HepG2 (cell line): ENCODE results near the gene CYCS. TPM values are rescaled to one million over a fixed set of nuclear protein-coding genes. Genes with fewer than 3 reads are reported as not detected.

Source experiments
- ARNT2 ChIP-seq: sonication (generic); formaldehyde crosslinking; IDR thresholded peaks from 2 replicates; pipeline ENCODE4 v1.8.0; 2022; ENCODE audit warnings: mild to moderate bottlenecking, low read depth, missing genetic modification reagents, moderate library complexity
- IRX3 ChIP-seq: sonication (generic); formaldehyde crosslinking; IDR thresholded peaks from 2 replicates; pipeline ENCODE4 v1.8.1; 2023; ENCODE audit warnings: mild to moderate bottlenecking, low read depth, missing genetic modification reagents, borderline replicate concordance
- MATR3 ChIP-seq: sonication (generic); formaldehyde crosslinking; IDR thresholded peaks from 2 replicates; pipeline ENCODE4 v1.4.0; 2020; ENCODE audit warnings: missing genetic modification reagents
- NCOA2 ChIP-seq: sonication (generic); formaldehyde crosslinking; IDR thresholded peaks from 2 replicates; pipeline ENCODE4 v1.8.0; 2022; ENCODE audit warnings: inconsistent platforms
- PLRG1 ChIP-seq: fragments of 450-650 bp; conservative IDR thresholded peaks from 2 replicates; pipeline ENCODE4 v1.6.1; 2016
- REPIN1 ChIP-seq: sonication (generic); formaldehyde crosslinking; IDR thresholded peaks from 2 replicates; pipeline ENCODE4 v1.8.0; 2022; ENCODE audit warnings: missing genetic modification reagents, low read depth, mild to moderate bottlenecking, borderline replicate concordance
- TAF1 ChIP-seq: sonication (generic); formaldehyde crosslinking; IDR thresholded peaks from 2 replicates; pipeline ENCODE4 v1.4.0; 2020; ENCODE audit warnings: missing genetic modification reagents
- TOE1 ChIP-seq: sonication (generic); formaldehyde crosslinking; IDR thresholded peaks from 2 replicates; pipeline ENCODE4 v1.4.0; 2020; ENCODE audit warnings: mild to moderate bottlenecking, missing genetic modification reagents
- ZBTB7B ChIP-seq: sonication (generic); formaldehyde crosslinking; IDR thresholded peaks from 2 replicates; pipeline ENCODE4 v1.4.0; 2020; ENCODE audit warnings: missing genetic modification reagents
- ZFP36L1 ChIP-seq: sonication (generic); formaldehyde crosslinking; IDR thresholded peaks from 2 replicates; pipeline ENCODE4 v1.8.0; 2022; ENCODE audit warnings: mild to moderate bottlenecking, missing genetic modification reagents, moderate library complexity
- ZMYM4 ChIP-seq: sonication (generic); formaldehyde crosslinking; IDR thresholded peaks from 2 replicates; pipeline ENCODE4 v1.8.1; 2023; ENCODE audit warnings: mild to moderate bottlenecking, missing genetic modification reagents
- ZNF441 ChIP-seq: sonication (generic); formaldehyde crosslinking; IDR thresholded peaks from 2 replicates; pipeline ENCODE4 v1.7.0; 2021; ENCODE audit warnings: missing genetic modification reagents, borderline replicate concordance
- ZNF501 ChIP-seq: sonication (generic); formaldehyde crosslinking; IDR thresholded peaks from 2 replicates; pipeline ENCODE4 v1.5.1; 2020; ENCODE audit warnings: mild to moderate bottlenecking, moderate library complexity, missing genetic modification reagents
- ZNF572 ChIP-seq: sonication (generic); formaldehyde crosslinking; IDR thresholded peaks from 2 replicates; pipeline ENCODE4 v1.5.1; 2020; ENCODE audit warnings: mild to moderate bottlenecking, missing genetic modification reagents
- ZZZ3 ChIP-seq: sonication (generic); formaldehyde crosslinking; IDR thresholded peaks from 2 replicates; pipeline ENCODE4 v1.4.0; 2020; ENCODE audit warnings: missing genetic modification reagents, mild to moderate bottlenecking, borderline replicate concordance
- polyA plus RNA-seq, 8 experiments: library from polyadenylated mRNA; depleted of rRNA in 3 of 8; stranded (reverse) in 7 of 8; unstranded in 1 of 8; fragments of >200 nt; fragmentation: Illumina TruSeq in 4 of 8; extraction: Trizol in 4 of 8; gene quantifications; 2 replicates each; pipeline versions ENCODE4 v1.2.1 to v1.2.3, GENCODE V29; 2011 to 2016; ENCODE audit warnings: low read depth in 4 of 8, missing spikeins in 1 of 8, mixed read lengths in 1 of 8; ENCODE audit not compliant: insufficient read depth in 1 of 8
- total RNA-seq, 5 experiments: library from RNA; depleted of rRNA; stranded (reverse); fragments of >200 nt; fragmentation: Illumina TruSeq; extraction: Trizol; gene quantifications; 2 replicates each; pipeline ENCODE4 v1.2.3, GENCODE V29; 2016; ENCODE audit warnings: low read depth in 1 of 5
- TF ChIP-seq, protein P1 (sequence below): sonication (generic); formaldehyde crosslinking; IDR thresholded peaks from 2 replicates; pipeline ENCODE4 v1.4.0; 2020; ENCODE audit warnings: missing genetic modification reagents
- TF ChIP-seq, protein P2 (sequence below): sonication (generic); formaldehyde crosslinking; IDR thresholded peaks from 2 replicates; pipeline ENCODE4 v1.4.0; 2020; ENCODE audit warnings: mild to moderate bottlenecking, missing genetic modification reagents
- TF ChIP-seq, protein P3 (sequence below): fragments of 450-650 bp; IDR thresholded peaks from 2 replicates; pipeline ENCODE4 v1.6.1; 2017
- TF ChIP-seq, protein P4 (sequence below): sonication (generic); formaldehyde crosslinking; conservative IDR thresholded peaks from 2 replicates; pipeline ENCODE4 v1.4.0; 2020; ENCODE audit warnings: missing genetic modification reagents
- TF ChIP-seq, protein P5 (sequence below): sonication (generic); formaldehyde crosslinking; IDR thresholded peaks from 2 replicates; pipeline ENCODE4 v1.4.0; 2020; ENCODE audit warnings: missing genetic modification reagents
- TF ChIP-seq, protein P6 (sequence below): sonication (generic); formaldehyde crosslinking; IDR thresholded peaks from 2 replicates; pipeline ENCODE4 v1.4.0; 2020; ENCODE audit warnings: mild to moderate bottlenecking, missing genetic modification reagents

The CYCS gene
- total and polyA plus RNA-seq, 2 of the 13 experiments (the other 11 are each of a cell fraction or from before 2014, with no cell fraction given): 35.9 to 202 TPM

DNA sequence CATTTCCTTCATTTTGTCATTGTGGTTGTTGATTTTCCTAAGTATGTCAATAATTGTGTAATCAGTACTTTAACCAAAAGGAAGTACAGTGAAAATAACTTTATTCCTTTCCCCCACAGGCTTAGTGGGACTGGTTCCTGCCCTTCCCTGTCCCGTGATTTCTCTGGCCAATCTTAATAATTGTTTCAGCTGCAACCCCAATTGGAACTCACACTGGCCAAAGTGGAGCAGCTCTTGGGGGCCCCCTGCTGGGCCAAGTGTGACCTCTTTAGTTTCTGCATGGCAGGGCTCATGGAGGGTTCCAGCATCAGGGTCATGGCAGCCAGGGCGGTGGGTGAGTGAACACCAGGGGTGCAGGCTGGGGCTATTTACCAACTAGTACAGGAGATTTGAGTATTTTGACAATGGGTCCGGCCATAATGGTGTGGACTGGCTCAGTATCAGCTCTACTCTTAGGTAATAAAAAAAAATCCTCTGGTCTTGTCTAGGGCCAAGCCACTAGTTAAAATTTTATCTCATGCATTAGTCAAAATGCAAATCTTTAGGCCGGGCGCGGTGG, 31.7 kb downstream of the CYCS start (continued):
- TF ChIP-seq, protein P1, sequence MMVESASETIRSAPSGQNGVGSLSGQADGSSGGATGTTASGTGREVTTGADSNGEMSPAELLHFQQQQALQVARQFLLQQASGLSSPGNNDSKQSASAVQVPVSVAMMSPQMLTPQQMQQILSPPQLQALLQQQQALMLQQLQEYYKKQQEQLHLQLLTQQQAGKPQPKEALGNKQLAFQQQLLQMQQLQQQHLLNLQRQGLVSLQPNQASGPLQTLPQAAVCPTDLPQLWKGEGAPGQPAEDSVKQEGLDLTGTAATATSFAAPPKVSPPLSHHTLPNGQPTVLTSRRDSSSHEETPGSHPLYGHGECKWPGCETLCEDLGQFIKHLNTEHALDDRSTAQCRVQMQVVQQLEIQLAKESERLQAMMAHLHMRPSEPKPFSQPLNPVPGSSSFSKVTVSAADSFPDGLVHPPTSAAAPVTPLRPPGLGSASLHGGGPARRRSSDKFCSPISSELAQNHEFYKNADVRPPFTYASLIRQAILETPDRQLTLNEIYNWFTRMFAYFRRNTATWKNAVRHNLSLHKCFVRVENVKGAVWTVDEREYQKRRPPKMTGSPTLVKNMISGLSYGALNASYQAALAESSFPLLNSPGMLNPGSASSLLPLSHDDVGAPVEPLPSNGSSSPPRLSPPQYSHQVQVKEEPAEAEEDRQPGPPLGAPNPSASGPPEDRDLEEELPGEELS (CRISPR knock-in tag): 0 out of 2 replicates have a peak, but pooled peaks have one; percentile 19
- TF ChIP-seq MATR3 (CRISPR knock-in tag): no peak
- TF ChIP-seq TAF1 (CRISPR knock-in tag): no peak
- TF ChIP-seq ZZZ3 (CRISPR knock-in tag): no peak
- no peak for TF ChIP-seq ZNF501 (CRISPR knock-in tag)
- no peak for TF ChIP-seq REPIN1
- TF ChIP-seq NCOA2: no peak
- no peak for TF ChIP-seq ZBTB7B (CRISPR knock-in tag)
- TF ChIP-seq, protein P2, sequence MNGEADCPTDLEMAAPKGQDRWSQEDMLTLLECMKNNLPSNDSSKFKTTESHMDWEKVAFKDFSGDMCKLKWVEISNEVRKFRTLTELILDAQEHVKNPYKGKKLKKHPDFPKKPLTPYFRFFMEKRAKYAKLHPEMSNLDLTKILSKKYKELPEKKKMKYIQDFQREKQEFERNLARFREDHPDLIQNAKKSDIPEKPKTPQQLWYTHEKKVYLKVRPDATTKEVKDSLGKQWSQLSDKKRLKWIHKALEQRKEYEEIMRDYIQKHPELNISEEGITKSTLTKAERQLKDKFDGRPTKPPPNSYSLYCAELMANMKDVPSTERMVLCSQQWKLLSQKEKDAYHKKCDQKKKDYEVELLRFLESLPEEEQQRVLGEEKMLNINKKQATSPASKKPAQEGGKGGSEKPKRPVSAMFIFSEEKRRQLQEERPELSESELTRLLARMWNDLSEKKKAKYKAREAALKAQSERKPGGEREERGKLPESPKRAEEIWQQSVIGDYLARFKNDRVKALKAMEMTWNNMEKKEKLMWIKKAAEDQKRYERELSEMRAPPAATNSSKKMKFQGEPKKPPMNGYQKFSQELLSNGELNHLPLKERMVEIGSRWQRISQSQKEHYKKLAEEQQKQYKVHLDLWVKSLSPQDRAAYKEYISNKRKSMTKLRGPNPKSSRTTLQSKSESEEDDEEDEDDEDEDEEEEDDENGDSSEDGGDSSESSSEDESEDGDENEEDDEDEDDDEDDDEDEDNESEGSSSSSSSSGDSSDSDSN (CRISPR knock-in tag): no peak
- no peak for TF ChIP-seq ZNF572 (CRISPR knock-in tag)
- no peak for TF ChIP-seq ZNF441
- TF ChIP-seq TOE1 (CRISPR knock-in tag): no peak
- TF ChIP-seq PLRG1: no peak
- TF ChIP-seq, protein P3, sequence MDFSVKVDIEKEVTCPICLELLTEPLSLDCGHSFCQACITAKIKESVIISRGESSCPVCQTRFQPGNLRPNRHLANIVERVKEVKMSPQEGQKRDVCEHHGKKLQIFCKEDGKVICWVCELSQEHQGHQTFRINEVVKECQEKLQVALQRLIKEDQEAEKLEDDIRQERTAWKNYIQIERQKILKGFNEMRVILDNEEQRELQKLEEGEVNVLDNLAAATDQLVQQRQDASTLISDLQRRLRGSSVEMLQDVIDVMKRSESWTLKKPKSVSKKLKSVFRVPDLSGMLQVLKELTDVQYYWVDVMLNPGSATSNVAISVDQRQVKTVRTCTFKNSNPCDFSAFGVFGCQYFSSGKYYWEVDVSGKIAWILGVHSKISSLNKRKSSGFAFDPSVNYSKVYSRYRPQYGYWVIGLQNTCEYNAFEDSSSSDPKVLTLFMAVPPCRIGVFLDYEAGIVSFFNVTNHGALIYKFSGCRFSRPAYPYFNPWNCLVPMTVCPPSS: no peak
- TF ChIP-seq ZFP36L1 (CRISPR knock-in tag): no peak
- no peak for TF ChIP-seq ARNT2
- TF ChIP-seq, protein P4, sequence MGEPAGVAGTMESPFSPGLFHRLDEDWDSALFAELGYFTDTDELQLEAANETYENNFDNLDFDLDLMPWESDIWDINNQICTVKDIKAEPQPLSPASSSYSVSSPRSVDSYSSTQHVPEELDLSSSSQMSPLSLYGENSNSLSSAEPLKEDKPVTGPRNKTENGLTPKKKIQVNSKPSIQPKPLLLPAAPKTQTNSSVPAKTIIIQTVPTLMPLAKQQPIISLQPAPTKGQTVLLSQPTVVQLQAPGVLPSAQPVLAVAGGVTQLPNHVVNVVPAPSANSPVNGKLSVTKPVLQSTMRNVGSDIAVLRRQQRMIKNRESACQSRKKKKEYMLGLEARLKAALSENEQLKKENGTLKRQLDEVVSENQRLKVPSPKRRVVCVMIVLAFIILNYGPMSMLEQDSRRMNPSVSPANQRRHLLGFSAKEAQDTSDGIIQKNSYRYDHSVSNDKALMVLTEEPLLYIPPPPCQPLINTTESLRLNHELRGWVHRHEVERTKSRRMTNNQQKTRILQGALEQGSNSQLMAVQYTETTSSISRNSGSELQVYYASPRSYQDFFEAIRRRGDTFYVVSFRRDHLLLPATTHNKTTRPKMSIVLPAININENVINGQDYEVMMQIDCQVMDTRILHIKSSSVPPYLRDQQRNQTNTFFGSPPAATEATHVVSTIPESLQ (CRISPR knock-in tag): no peak
- TF ChIP-seq, protein P5, sequence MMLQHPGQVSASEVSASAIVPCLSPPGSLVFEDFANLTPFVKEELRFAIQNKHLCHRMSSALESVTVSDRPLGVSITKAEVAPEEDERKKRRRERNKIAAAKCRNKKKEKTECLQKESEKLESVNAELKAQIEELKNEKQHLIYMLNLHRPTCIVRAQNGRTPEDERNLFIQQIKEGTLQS (CRISPR knock-in tag): no peak
- TF ChIP-seq ZMYM4: peak; percentile 16; the same call in 1 of the 2 replicates
- TF ChIP-seq, protein P6, sequence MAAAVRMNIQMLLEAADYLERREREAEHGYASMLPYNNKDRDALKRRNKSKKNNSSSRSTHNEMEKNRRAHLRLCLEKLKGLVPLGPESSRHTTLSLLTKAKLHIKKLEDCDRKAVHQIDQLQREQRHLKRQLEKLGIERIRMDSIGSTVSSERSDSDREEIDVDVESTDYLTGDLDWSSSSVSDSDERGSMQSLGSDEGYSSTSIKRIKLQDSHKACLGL: no peak
- no peak for TF ChIP-seq IRX3
